SK-N-MC (cell line): ENCODE data around the gene SERPINB3.

ENCODE experiments used
- EZH2 ChIP-seq: fragments of 200-600 bp; sonication (generic); IDR thresholded peaks from one replicate; pipeline ENCODE4 v1.6.1; 2017; ENCODE audit warnings: antibody characterized with exemption
- POLR2AphosphoS5 ChIP-seq: IDR thresholded peaks from 2 replicates; pipeline ENCODE4 v1.6.1; 2012; ENCODE audit warnings: mild to moderate bottlenecking, low read depth, low read length, borderline replicate concordance

GRCh38 chr18:63617049-63617914 lies 44.4 kb downstream of the SERPINB3 start:
- TF ChIP-seq POLR2AphosphoS5 (no peak), EZH2 (no peak)
